GM21723 (cell line): ENCODE measurements around the gene ACTL8.

ENCODE experiments used
- ATAC-seq: cut with Tn5 transposase; IDR thresholded peaks from one replicate; pipeline ENCODE4 v1.9.1; 2021; ENCODE audit warnings: mild to moderate bottlenecking, moderate library complexity; ENCODE audit not compliant: unreplicated experiment

The ACTL8 gene

GRCh38 chr1:17873007-17873675, 118.0 kb downstream of the ACTL8 start:
- ATAC-seq = no peak

- ATAC-seq = no peak
Observed at GRCh38 chr1:17874231-17874630, 119.1 kb downstream of the ACTL8 start.

- ATAC-seq = no peak
Observed at GRCh38 chr1:17874710-17875109, 119.6 kb downstream of the ACTL8 start.

GRCh38 chr1:17875171-17875881, 120.2 kb downstream of the ACTL8 start:
- no peak for ATAC-seq

- ATAC-seq = no peak
Observed at GRCh38 chr1:17875882-17876280, 120.7 kb downstream of the ACTL8 start.
